ENCODE results near the gene PSMG2.

- TF ChIP-seq CTCF (conservative IDR thresholded peaks at IDR 0.05; ENCODE audit: low read length) (no peak), EZH2phosphoT487 (IDR thresholded peaks at IDR 0.05; ENCODE audit: borderline replicate concordance) (no peak)
Measured at GRCh38 chr18:12689256-12689850, 13.5 kb upstream of the PSMG2 start.

Data from Loucy (cell line).